Stromal cell of bone marrow (primary cell): ENCODE data around the gene USP10.

ENCODE experiments used
- DNase-seq: peaks from one replicate; pipeline ENCODE4 v3.0.0-alpha.2; 2012; ENCODE audit warnings: low read depth

USP10 gene

GRCh38 chr16:84751241-84751640 lies 51.4 kb downstream of the USP10 start:
- no peak for DNase-seq

- peak; percentile 29 for DNase-seq
Observed at GRCh38 chr16:84751947-84752346, 52.1 kb downstream of the USP10 start.

DNA sequence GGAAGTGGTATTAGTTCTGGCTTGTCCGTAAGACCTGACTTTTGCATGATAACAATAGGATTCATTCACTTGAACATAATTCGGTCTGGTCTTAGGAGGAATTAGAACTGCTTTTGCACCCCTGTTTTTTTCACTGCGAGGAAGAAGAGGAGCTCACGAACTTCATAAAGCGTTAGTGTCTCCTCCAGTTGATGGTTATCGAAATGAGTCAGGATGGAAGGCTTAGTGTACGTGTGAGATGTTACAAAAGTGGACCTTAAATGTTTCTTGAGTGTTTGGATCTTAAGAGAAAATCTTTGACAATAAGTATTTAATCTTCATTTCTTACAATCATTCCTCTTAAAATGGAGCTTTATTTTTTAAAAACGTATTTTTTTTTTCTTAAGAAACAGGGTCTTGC lies 52.8 kb downstream of the USP10 start:
- no peak for DNase-seq

- DNase-seq = no peak
Observed at GRCh38 chr16:84753412-84754326, 53.9 kb downstream of the USP10 start.

GRCh38 chr16:84754353-84754856 lies 54.6 kb downstream of the USP10 start:
- DNase-seq = peak; percentile 76

GRCh38 chr16:84754956-84755672 lies 55.3 kb downstream of the USP10 start:
- no peak for DNase-seq

DNA sequence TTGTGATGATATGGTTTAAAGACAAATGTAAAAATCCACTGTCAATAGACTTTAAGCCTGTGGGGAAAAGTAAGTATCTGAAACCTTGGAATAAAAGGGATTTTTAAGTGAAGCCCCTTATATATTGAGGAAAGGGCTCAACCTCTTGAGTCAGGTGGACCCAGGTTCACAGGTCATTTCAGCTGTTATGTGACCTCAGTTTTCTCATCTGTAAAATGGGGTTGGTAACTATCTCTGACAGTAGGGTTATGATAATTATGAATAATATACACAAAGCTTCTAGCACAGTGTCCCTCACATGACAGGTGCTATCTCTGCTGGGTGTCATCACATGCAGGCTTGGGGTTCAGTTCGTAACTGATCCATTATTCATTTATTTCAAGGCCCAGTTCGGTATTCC lies 57.0 kb downstream of the USP10 start:
- no peak for DNase-seq

- DNase-seq = no peak
Observed at GRCh38 chr16:84758627-84759026, 58.8 kb downstream of the USP10 start.

DNA sequence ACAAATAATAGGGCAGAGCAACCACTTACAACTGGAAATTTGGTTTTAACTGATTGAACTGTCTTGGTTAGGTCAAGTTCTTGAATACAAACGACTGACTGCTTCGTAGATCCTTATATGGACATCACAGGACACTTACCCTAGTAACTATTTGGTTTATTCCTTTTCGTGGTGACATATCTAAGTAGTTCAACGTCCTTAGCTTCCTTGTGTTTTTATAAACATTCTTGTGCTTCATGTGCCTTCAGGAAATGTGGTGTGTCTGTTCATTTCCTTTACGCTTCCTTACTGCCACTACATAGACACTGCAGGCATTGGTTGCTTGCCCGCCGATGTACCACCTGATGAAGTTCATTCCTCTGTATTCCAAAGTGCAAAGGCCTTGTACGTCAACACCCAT lies 59.3 kb downstream of the USP10 start:
- no peak for DNase-seq

- DNase-seq = no peak
Observed at GRCh38 chr16:84759906-84760305, 60.1 kb downstream of the USP10 start.

- DNase-seq = peak; percentile 37
Observed at GRCh38 chr16:84761448-84762368, 61.9 kb downstream of the USP10 start.

DNA sequence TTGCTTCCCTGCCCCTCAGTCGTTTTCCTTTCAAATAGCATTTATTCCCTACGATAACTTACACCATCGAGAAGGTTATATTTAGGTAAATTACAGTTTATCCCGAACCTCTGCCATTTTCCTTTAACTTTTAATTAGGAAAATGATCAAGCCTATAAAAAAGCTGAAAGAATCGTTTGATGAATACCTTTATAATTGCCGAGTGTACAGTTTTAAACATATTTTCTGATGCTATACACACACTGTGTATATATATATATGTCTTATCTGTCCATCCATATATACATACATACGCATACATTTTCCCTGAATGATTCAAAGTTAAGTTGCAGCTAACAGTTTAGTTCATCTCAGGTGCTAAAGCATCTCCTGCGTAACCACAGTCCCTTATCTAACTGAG lies 63.4 kb downstream of the USP10 start:
- DNase-seq = no peak

DNA sequence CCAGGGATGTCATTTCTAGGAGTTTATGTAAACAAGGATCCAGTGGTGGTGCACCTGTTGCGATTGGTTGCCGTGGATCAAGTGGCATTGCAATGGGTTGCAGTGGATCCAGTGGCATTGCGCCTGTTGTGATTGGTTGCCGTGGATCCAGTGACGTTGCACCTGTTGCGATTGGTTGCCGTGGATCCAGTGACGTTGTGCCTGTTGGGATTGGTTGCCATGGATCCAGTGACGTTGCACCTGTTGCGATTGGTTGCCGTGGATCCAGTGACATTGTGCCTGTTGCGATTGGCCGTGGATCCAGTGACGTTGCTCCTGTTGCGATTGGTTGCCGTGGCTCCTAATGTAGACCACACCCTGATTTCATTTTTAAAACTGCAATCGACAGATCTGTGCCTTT lies 63.8 kb downstream of the USP10 start:
- no peak for DNase-seq

GRCh38 chr16:84764970-84765369 lies 65.2 kb downstream of the USP10 start:
- DNase-seq = no peak

- no peak for DNase-seq
Observed at GRCh38 chr16:84765616-84766580, 66.1 kb downstream of the USP10 start.

GRCh38 chr16:84766978-84767773 lies 67.4 kb downstream of the USP10 start:
- DNase-seq = no peak

- DNase-seq = no peak
Observed at GRCh38 chr16:84768061-84768807, 68.4 kb downstream of the USP10 start.

GRCh38 chr16:84768808-84769197 lies 69.0 kb downstream of the USP10 start:
- no peak for DNase-seq

- DNase-seq = no peak
Observed at GRCh38 chr16:84769416-84769815, 69.6 kb downstream of the USP10 start.
